H1 (cell line): ENCODE results near the gene PAWR.

Experiments
- ATF2 ChIP-seq: IDR thresholded peaks from 2 replicates; pipeline ENCODE4 v1.6.1; 2012; ENCODE audit warnings: low read length, inconsistent platforms
- CTCF ChIP-seq, 3 experiments: IDR thresholded peaks; 1 replicate in 2 of 3; 2 replicates in 1 of 3; pipeline versions ENCODE4 v1.5.1 to v1.6.1; 2011; ENCODE audit warnings: low read length in 3 of 3, mild to moderate bottlenecking in 3 of 3, inconsistent platforms in 2 of 3, low read depth in 1 of 3, moderate library complexity in 1 of 3; ENCODE audit not compliant: insufficient read depth in 1 of 3; ENCODE audit errors: control extremely low read depth in 1 of 3
- EZH2 ChIP-seq: fragments of 200-600 bp; sonication (generic); IDR thresholded peaks from 2 replicates; pipeline ENCODE4 v1.7.1; 2012; ENCODE audit warnings: low read depth, mild to moderate bottlenecking, moderate library complexity, low read length, inconsistent platforms; ENCODE audit not compliant: severe bottlenecking
- KDM5A ChIP-seq: fragments of 200-600 bp; IDR thresholded peaks from 2 replicates; pipeline ENCODE4 v1.7.1; 2012; ENCODE audit warnings: mild to moderate bottlenecking, low read length, inconsistent platforms, mixed read lengths
- MAX ChIP-seq: IDR thresholded peaks from 2 replicates; pipeline ENCODE4 v1.6.1; 2012; ENCODE audit warnings: inconsistent platforms
- NANOG ChIP-seq: IDR thresholded peaks from 2 replicates; pipeline ENCODE4 v1.6.1; 2011; ENCODE audit warnings: low read length, low read depth, mild to moderate bottlenecking, inconsistent platforms; ENCODE audit not compliant: insufficient read depth, poor library complexity, severe bottlenecking
- POLR2A ChIP-seq, 2 experiments: IDR thresholded peaks; 1 replicate in 1 of 2; 2 replicates in 1 of 2; pipeline ENCODE4 v1.6.1; 2011; ENCODE audit warnings: low read depth in 2 of 2, low read length in 2 of 2, mild to moderate bottlenecking in 2 of 2; ENCODE audit errors: control extremely low read depth in 1 of 2
- POLR2AphosphoS5 ChIP-seq: IDR thresholded peaks from 2 replicates; pipeline ENCODE4 v1.6.1; 2011; ENCODE audit warnings: low read depth, low read length
- SP2 ChIP-seq: IDR thresholded peaks from 2 replicates; pipeline ENCODE4 v1.6.1; 2012; ENCODE audit warnings: mild to moderate bottlenecking, low read length, inconsistent platforms
- TAF1 ChIP-seq: IDR thresholded peaks from 2 replicates; pipeline ENCODE4 v1.6.1; 2011; ENCODE audit warnings: mild to moderate bottlenecking, low read depth, low read length
- TCF12 ChIP-seq: IDR thresholded peaks from 2 replicates; pipeline ENCODE4 v1.6.1; 2011; ENCODE audit warnings: low read depth, mild to moderate bottlenecking, low read length

- no peak for TF ChIP-seq EZH2
- no peak for TF ChIP-seq POLR2AphosphoS5
- no peak for TF ChIP-seq POLR2A (IDR thresholded peaks at IDR 0.05; ENCODE audit: control extremely low read depth in 1 of 2, low read depth in 2 of 2, low read length in 2 of 2)
- TF ChIP-seq MAX = no peak
- TF ChIP-seq CTCF (IDR thresholded peaks at IDR 0.05; ENCODE audit: control extremely low read depth in 1 of 3, insufficient read depth in 1 of 3, low read depth in 1 of 3, low read length in 3 of 3) = no peak
- no peak for TF ChIP-seq TCF12
- no peak for TF ChIP-seq TAF1
- no peak for TF ChIP-seq KDM5A
- no peak for TF ChIP-seq ATF2
- TF ChIP-seq NANOG = no peak
- TF ChIP-seq SP2 = no peak
Measured at GRCh38 chr12:79560225-79560889, 130.4 kb downstream of the PAWR start.
